H9 (cell line): Measurements from ENCODE around the gene BMPR1A. TPM values are rescaled to one million over a fixed set of nuclear protein-coding genes. Genes with fewer than 3 reads are reported as not detected.

Experiments used
- DNase-seq: peaks from one replicate; pipeline ENCODE4 v3.0.0-alpha.2; 2017
- H2AFZ ChIP-seq: one replicate; pipeline ENCODE4 v1.6.1; 2013; ENCODE audit warnings: mild to moderate bottlenecking, low read length, control low read depth, moderate library complexity
- H2AK5ac ChIP-seq: 2 replicates; pipeline ENCODE4 v1.6.1; 2013; ENCODE audit warnings: low read length, control low read depth, mixed read lengths; ENCODE audit not compliant: insufficient read length
- H2BK120ac ChIP-seq: one replicate; pipeline ENCODE4 v1.6.1; 2013; ENCODE audit warnings: low read depth, mild to moderate bottlenecking, low read length, control low read depth, inconsistent platforms; ENCODE audit not compliant: poor library complexity, severe bottlenecking
- H2BK12ac ChIP-seq: 2 replicates; pipeline ENCODE4 v1.6.1; 2013; ENCODE audit warnings: low read length, control low read depth, mixed read lengths, low read depth; ENCODE audit not compliant: insufficient read length
- H2BK15ac ChIP-seq: 2 replicates; pipeline ENCODE4 v1.6.1; 2013; ENCODE audit warnings: low read depth, low read length, control low read depth
- H2BK20ac ChIP-seq: one replicate; pipeline ENCODE4 v1.6.1; 2013; ENCODE audit warnings: low read depth, mild to moderate bottlenecking, low read length, control low read depth, inconsistent platforms; ENCODE audit not compliant: poor library complexity, severe bottlenecking
- H2BK5ac ChIP-seq: 2 replicates; pipeline ENCODE4 v1.6.1; 2013; ENCODE audit warnings: low read length, control low read depth, mixed read lengths; ENCODE audit not compliant: insufficient read length
- H3K14ac ChIP-seq: 2 replicates; pipeline ENCODE4 v1.6.1; 2013; ENCODE audit warnings: low read length, control low read depth; ENCODE audit not compliant: insufficient read depth
- H3K18ac ChIP-seq: 2 replicates; pipeline ENCODE4 v1.6.1; 2013; ENCODE audit warnings: low read depth, mild to moderate bottlenecking, mixed read lengths, low read length, control low read depth; ENCODE audit not compliant: insufficient read length
- H3K23ac ChIP-seq: 2 replicates; pipeline ENCODE4 v1.6.1; 2013; ENCODE audit warnings: low read length, control low read depth, mixed read lengths, low read depth; ENCODE audit not compliant: insufficient read length
- H3K23me2 ChIP-seq: 2 replicates; pipeline ENCODE4 v1.6.1; 2013; ENCODE audit warnings: low read depth, mild to moderate bottlenecking, mixed read lengths, low read length, control low read depth; ENCODE audit not compliant: insufficient read length, poor library complexity, severe bottlenecking
- H3K27ac ChIP-seq: 2 replicates; pipeline ENCODE4 v1.5.1; 2013; ENCODE audit warnings: low read length, control low read depth, mixed read lengths, low read depth; ENCODE audit not compliant: insufficient read length
- H3K27me3 ChIP-seq: 2 replicates; pipeline ENCODE4 v1.6.1; 2013; ENCODE audit warnings: low read length, control low read depth, inconsistent platforms; ENCODE audit not compliant: insufficient read depth
- H3K4ac ChIP-seq: 2 replicates; pipeline ENCODE4 v1.6.1; 2013; ENCODE audit warnings: low read depth, mild to moderate bottlenecking, control low read depth, inconsistent platforms, low read length, moderate library complexity
- H3K4me1 ChIP-seq: 2 replicates; pipeline ENCODE4 v1.6.1; 2013; ENCODE audit warnings: low read length, control low read depth, inconsistent platforms; ENCODE audit not compliant: insufficient read depth
- H3K4me2 ChIP-seq: 2 replicates; pipeline ENCODE4 v1.6.1; 2013; ENCODE audit warnings: low read length, control low read depth, mixed read lengths; ENCODE audit not compliant: insufficient read length, insufficient read depth
- H3K56ac ChIP-seq: 2 replicates; pipeline ENCODE4 v1.6.1; 2013; ENCODE audit warnings: low read depth, mild to moderate bottlenecking, mixed read lengths, low read length, control low read depth; ENCODE audit not compliant: insufficient read length
- H3K79me1 ChIP-seq: 2 replicates; pipeline ENCODE4 v1.6.1; 2013; ENCODE audit warnings: low read depth, mild to moderate bottlenecking, moderate library complexity, low read length, control low read depth, inconsistent platforms; ENCODE audit not compliant: insufficient read depth, poor library complexity, severe bottlenecking
- H3K79me2 ChIP-seq: 2 replicates; pipeline ENCODE4 v1.6.1; 2013; ENCODE audit warnings: low read length, control low read depth, inconsistent platforms; ENCODE audit not compliant: insufficient read depth
- H3K9ac ChIP-seq: 2 replicates; pipeline ENCODE4 v1.6.1; 2013; ENCODE audit warnings: low read length, control low read depth, mixed read lengths; ENCODE audit not compliant: insufficient read length; ENCODE audit errors: extremely low read depth
- H3K9me3 ChIP-seq: one replicate; pipeline ENCODE4 v1.6.1; 2013; ENCODE audit warnings: low read depth, low read length, inconsistent platforms; ENCODE audit not compliant: control insufficient read depth
- H3T11ph ChIP-seq: one replicate; pipeline ENCODE4 v1.6.1; 2013; ENCODE audit warnings: mild to moderate bottlenecking, low read length, control low read depth, inconsistent platforms
- H4K20me1 ChIP-seq: one replicate; pipeline ENCODE4 v1.6.1; 2013; ENCODE audit not compliant: control insufficient read depth, insufficient read length, insufficient read depth
- H4K5ac ChIP-seq: 2 replicates; pipeline ENCODE4 v1.6.1; 2013; ENCODE audit warnings: low read depth, mild to moderate bottlenecking, mixed read lengths, low read length, control low read depth; ENCODE audit not compliant: insufficient read length
- H4K8ac ChIP-seq: replicated peaks from 2 replicates; pipeline ENCODE4 v1.6.1; 2013; ENCODE audit warnings: low read length, control low read depth, mixed read lengths, low read depth; ENCODE audit not compliant: insufficient read length
- H4K91ac ChIP-seq: 2 replicates; pipeline ENCODE4 v1.6.1; 2013; ENCODE audit warnings: low read depth, mild to moderate bottlenecking, moderate library complexity, mixed read lengths, low read length, control low read depth; ENCODE audit not compliant: insufficient read length
- H3K27ac Mint-ChIP-seq, 3 experiments: 2 replicates in 2 of 3; 3 replicates in 1 of 3; pipeline ENCODE4 v1.8.0; 2020 to 2021; ENCODE audit warnings: mixed read lengths in 3 of 3, mild to moderate bottlenecking in 1 of 3, moderate library complexity in 1 of 3
- H3K27me3 Mint-ChIP-seq: 2 replicates; pipeline ENCODE4 v1.8.0; 2021; ENCODE audit warnings: low read depth, mild to moderate bottlenecking, moderate library complexity, mixed read lengths
- H3K36me3 Mint-ChIP-seq, 3 experiments: 2 replicates in 2 of 3; 3 replicates in 1 of 3; pipeline ENCODE4 v1.8.0; 2020 to 2021; ENCODE audit warnings: low read depth in 3 of 3, mixed read lengths in 3 of 3; ENCODE audit not compliant: insufficient read depth in 1 of 3
- H3K4me1 Mint-ChIP-seq, 2 experiments: 2 replicates each; pipeline ENCODE4 v1.8.0; 2020; ENCODE audit warnings: mixed read lengths in 2 of 2
- H3K4me3 Mint-ChIP-seq, 2 experiments: 2 replicates in 1 of 2; 3 replicates in 1 of 2; pipeline ENCODE4 v1.8.0; 2020 to 2021; ENCODE audit warnings: mild to moderate bottlenecking in 2 of 2, mixed read lengths in 2 of 2, moderate library complexity in 1 of 2
- H3K9me3 Mint-ChIP-seq, 2 experiments: 2 replicates in 1 of 2; 3 replicates in 1 of 2; pipeline ENCODE4 v1.8.0; 2020; ENCODE audit warnings: mild to moderate bottlenecking in 2 of 2, mixed read lengths in 2 of 2, moderate library complexity in 1 of 2
- CTCF ChIP-seq: fragments of 200-600 bp; sonication (generic); conservative IDR thresholded peaks from 3 replicates; pipeline ENCODE4 v1.8.0; 2021; ENCODE audit warnings: antibody characterized with exemption, mild to moderate bottlenecking
- WGBS: extraction: QIAGEN DNeasy Blood & Tissue Kit; methylation state at CpG from one replicate; pipeline ENCODE4 v1.1.7; 2013; ENCODE audit warnings: missing lambda C conversion rate, low lambda C conversion rate, mixed read lengths; ENCODE audit not compliant: insufficient read length; ENCODE audit errors: extremely low coverage; 5-methylcytosine and 5-hydroxymethylcytosine counted together
- total RNA-seq: library from RNA; stranded (reverse); gene quantifications from 2 replicates; pipeline ENCODE4 v1.2.1, GENCODE V29; 2021

The BMPR1A gene
- total RNA-seq, 1 experiment from 2014 or later, result 138 TPM

GRCh38 chr10:86790394-86790793, 34.0 kb downstream of the BMPR1A start:
- Histone ChIP-seq H3K56ac (no peak overlapping the region), H2BK120ac (no peak overlapping the region), H3K18ac (no peak overlapping the region), H2BK5ac (no peak overlapping the region), H3K23ac (no peak overlapping the region), H3K4me2 (no peak overlapping the region), H3K4ac (no peak overlapping the region), H2AK5ac (no peak overlapping the region), H3K4me1 (peaks cover 14% of the 10 kb centered on the region; the same call in 1 of the 2 replicates), H2AFZ (no peak overlapping the region), H3K9me3 (no peaks in the 10 kb centered on the region), H2BK12ac (no peak overlapping the region), H4K20me1 (no peaks in the 10 kb centered on the region), H3K79me1 (peaks cover 3% of the 10 kb centered on the region), H3K27me3 (no peaks in the 10 kb centered on the region), H2BK20ac (no peak overlapping the region), H3K9ac (no peak overlapping the region), H4K8ac (no peak overlapping the region), H4K91ac (no peak overlapping the region), H3K14ac (no peak overlapping the region), H3K27ac (no peak overlapping the region), H2BK15ac (no peak overlapping the region), H3T11ph (no peak overlapping the region), H3K23me2 (no peaks in the 10 kb centered on the region), H3K79me2 (peaks cover 37% of the 10 kb centered on the region), H4K5ac (no peak overlapping the region)
- no peak for TF ChIP-seq CTCF
- DNase-seq, result no peak
- Mint-ChIP-seq H3K36me3 (peaks cover 6 to 10% (median 7%) of the 10 kb centered on the region in 3 experiments; a peak in 6 of 7 replicates), H3K27ac (no peak overlapping the region), H3K4me1 (peaks cover 20 to 22% of the 10 kb centered on the region in 2 experiments), H3K9me3 (no peaks in the 10 kb centered on the region), H3K4me3 (no peak overlapping the region), H3K27me3 (no peaks in the 10 kb centered on the region)
- WGBS, result no CpG with 5 or more reads among the region's 3 CpGs
